ENCODE measurements around the gene MEF2B.

MEF2B gene

GRCh38 chr19:19095691-19096090, 74.4 kb downstream of the MEF2B start:
- Histone ChIP-seq H3K79me2 (ENCODE audit: insufficient read depth, low read depth) (no peaks in the 10 kb centered on the region), H3K9ac (no peak overlapping the region), H2AFZ (ENCODE audit: low read depth) (no peak overlapping the region), H3K27ac (no peak overlapping the region), H3K36me3 (ENCODE audit: insufficient read depth) (no peaks in the 10 kb centered on the region), H3K27me3 (ENCODE audit: insufficient read depth, low read depth) (no peaks in the 10 kb centered on the region), H3K4me2 (no peak overlapping the region), H4K20me1 (ENCODE audit: insufficient read depth) (no peaks in the 10 kb centered on the region), H3K4me1 (ENCODE audit: low read depth, poor library complexity, severe bottlenecking) (no peaks in the 10 kb centered on the region), H3K4me3 (IDR thresholded peaks at IDR 0.05; ENCODE audit: insufficient read depth, low read depth, low read length) (no peak overlapping the region)
- TF ChIP-seq CTCF (conservative IDR thresholded peaks at IDR 0.05; ENCODE audit: low read depth, low read length): no peak

All from KMS-11 (cell line).